ENCODE results near the gene TSPAN1. TPM values are rescaled to one million over a fixed set of nuclear protein-coding genes. Genes with fewer than 3 reads are reported as not detected.
A peak's percentile ranks its signal among the peaks of the same experiment; 100 is the strongest.

The TSPAN1 gene
- total and polyA plus RNA-seq, 12 donors, result 0.80 to 5.3 (median 1.7) TPM

DNA sequence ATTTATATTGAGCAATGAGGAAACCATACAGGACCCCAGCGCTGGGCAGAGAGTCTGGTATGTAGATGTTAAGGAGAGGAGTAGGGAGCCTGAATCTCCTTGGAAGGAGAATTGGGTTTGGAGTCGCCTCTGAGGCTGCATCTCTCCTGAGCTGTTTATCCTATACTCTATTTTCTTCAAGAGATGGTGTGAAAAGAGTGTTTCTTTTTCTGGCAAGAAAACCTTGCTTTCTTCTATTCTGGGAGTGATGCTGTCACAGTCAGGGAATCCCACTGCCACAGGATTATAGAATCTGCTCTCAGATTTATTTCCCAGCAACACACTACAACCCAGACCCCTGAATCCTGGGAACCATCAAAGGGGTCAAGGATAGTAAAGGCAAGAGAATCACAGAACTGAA, 31.5 kb downstream of the TSPAN1 start:
- H3K4me3 ChIP-seq, result no peak overlapping the region
- no peaks in the 10 kb centered on the region for H3K27me3 ChIP-seq
- peak overlapping the region; percentile 58 to 95 (median 87) for H3K27ac ChIP-seq
- DNase-seq (no peak), ATAC-seq (no peak)
- intact Hi-C loops (cut with DNase I), result no loop called here
- TF ChIP-seq, protein P1, sequence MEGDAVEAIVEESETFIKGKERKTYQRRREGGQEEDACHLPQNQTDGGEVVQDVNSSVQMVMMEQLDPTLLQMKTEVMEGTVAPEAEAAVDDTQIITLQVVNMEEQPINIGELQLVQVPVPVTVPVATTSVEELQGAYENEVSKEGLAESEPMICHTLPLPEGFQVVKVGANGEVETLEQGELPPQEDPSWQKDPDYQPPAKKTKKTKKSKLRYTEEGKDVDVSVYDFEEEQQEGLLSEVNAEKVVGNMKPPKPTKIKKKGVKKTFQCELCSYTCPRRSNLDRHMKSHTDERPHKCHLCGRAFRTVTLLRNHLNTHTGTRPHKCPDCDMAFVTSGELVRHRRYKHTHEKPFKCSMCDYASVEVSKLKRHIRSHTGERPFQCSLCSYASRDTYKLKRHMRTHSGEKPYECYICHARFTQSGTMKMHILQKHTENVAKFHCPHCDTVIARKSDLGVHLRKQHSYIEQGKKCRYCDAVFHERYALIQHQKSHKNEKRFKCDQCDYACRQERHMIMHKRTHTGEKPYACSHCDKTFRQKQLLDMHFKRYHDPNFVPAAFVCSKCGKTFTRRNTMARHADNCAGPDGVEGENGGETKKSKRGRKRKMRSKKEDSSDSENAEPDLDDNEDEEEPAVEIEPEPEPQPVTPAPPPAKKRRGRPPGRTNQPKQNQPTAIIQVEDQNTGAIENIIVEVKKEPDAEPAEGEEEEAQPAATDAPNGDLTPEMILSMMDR (IDR thresholded peaks at IDR 0.05), result no peak
- peaks cover 0 to 24% (median 0%) of the 10 kb centered on the region in 9 donors for H3K36me3 ChIP-seq
- 77 to 84% methylated on average over 2 of the region's 2 CpGs for WGBS, 2 donors
- peaks cover 10 to 44% (median 37%) of the 10 kb centered on the region in 9 donors for H3K4me1 ChIP-seq
- no peaks in the 10 kb centered on the region for H3K9me3 ChIP-seq

DNA sequence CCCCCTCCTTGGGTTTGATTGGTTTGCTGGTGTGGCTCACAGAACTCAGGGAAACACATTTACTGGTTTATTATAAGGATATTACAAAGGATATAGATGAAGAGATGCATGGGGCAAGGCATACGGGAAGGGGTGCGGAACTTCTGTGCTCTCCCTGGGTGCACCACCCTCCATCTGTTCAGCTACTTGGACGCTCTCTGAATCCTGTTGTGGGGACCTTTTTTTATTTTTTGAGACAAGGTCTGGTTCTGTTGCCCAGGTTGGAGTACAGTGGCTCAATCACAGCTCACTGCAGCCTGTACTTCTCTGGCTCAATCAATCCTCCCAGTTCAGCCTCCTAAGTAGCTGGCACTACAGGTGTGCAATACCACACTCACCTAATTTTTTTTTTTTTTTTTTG, 35.7 kb downstream of the TSPAN1 start:
- Histone ChIP-seq H3K27me3 (no peaks in the 10 kb centered on the region), H3K36me3 (peaks cover 0 to 24% (median 0%) of the 10 kb centered on the region in 9 donors), H3K9me3 (no peaks in the 10 kb centered on the region), H3K4me3 (no peak overlapping the region), H3K27ac (peak overlapping the region in 1 of 10 donors; percentile 24), H3K4me1 (peaks cover 6 to 22% (median 13%) of the 10 kb centered on the region in 9 donors)
- ATAC-seq (no peak), DNase-seq (no peak)
- TF ChIP-seq, protein P1 (IDR thresholded peaks at IDR 0.05), result no peak
- 94% methylated on average over 3 of the region's 3 CpGs for WGBS, 2 donors
- intact Hi-C loops (cut with DNase I), result no loop called here

DNA sequence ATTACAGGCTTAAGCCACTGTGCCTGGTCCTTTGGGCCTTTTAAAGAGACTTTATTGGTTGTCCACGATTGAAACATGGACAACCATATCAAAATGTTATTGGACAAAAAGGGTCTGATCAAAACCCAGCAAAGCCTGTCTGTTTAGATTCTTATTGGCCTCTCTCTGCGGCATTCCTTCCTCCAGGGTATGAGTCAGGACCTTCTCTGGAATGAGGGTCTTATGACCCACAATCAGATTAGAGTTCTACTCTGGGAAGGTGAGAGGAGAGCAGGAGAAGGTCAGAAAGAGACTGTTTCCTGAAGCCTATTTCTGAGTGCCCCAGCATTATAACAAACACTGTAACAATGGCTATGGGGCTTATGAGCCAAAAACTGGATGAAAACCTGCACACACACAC, 36.2 kb downstream of the TSPAN1 start:
- WGBS, 2 donors, result 46 to 53% methylated on average over 2 of the region's 2 CpGs
- intact Hi-C loops (cut with DNase I), result no loop called here
- Histone ChIP-seq H3K9me3 (no peaks in the 10 kb centered on the region), H3K36me3 (peaks cover 0 to 24% (median 0%) of the 10 kb centered on the region in 9 donors), H3K4me3 (no peak overlapping the region), H3K27me3 (no peaks in the 10 kb centered on the region), H3K4me1 (peaks cover 3 to 18% (median 8%) of the 10 kb centered on the region in 9 donors), H3K27ac (peak overlapping the region in 1 of 10 donors; percentile 24)
- no peak for DNase-seq
- TF ChIP-seq, protein P1 (IDR thresholded peaks at IDR 0.05), result no peak
- ATAC-seq, result peak in 1 of 8 donors; percentile 29

DNA sequence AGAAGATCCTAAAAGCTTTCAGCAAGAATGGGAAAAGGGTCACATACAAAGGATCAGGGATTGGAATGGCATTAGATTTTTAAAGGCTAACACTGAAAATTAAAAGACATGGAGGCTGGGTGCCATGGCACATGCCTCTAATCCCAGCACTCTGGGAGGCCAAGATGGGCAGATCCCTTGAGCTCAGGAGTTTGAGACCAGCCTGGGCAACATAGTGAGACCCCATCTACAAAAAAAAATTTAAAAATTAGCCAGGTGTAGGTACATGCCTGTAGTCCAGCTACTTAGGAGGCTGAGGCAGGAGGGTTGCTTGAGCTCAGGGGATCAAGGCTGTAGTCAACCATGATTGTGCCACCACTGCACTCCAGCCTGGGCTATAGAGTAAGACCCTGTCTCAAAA, 40.6 kb downstream of the TSPAN1 start:
- Histone ChIP-seq H3K27ac (no peak overlapping the region), H3K4me3 (no peak overlapping the region), H3K27me3 (no peaks in the 10 kb centered on the region), H3K9me3 (no peaks in the 10 kb centered on the region), H3K36me3 (peaks cover 0 to 24% (median 0%) of the 10 kb centered on the region in 9 donors), H3K4me1 (peaks cover 0 to 4% (median 0%) of the 10 kb centered on the region in 9 donors)
- no peak for DNase-seq
- intact Hi-C loops (cut with DNase I), result no loop called here
- no peak for ATAC-seq
- TF ChIP-seq, protein P1 (IDR thresholded peaks at IDR 0.05), result no peak
